M059J (cell line): ENCODE data around the gene DICER1. TPM values are rescaled to one million over a fixed set of nuclear protein-coding genes. Genes with fewer than 3 reads are reported as not detected.

Experiments used
- DNase-seq: peaks from one replicate; pipeline ENCODE4 v3.0.0-alpha.2; 2012; ENCODE audit warnings: low read depth
- total RNA-seq: library from RNA; depleted of rRNA; stranded (reverse); fragments of >200 nt; shearing (Covaris generic); gene quantifications from 2 replicates; pipeline ENCODE4 v1.2.3, GENCODE V29; 2014; rRNA removed

The DICER1 gene
- total RNA-seq, 1 experiment from 2014 or later = 13.2 TPM

DNA sequence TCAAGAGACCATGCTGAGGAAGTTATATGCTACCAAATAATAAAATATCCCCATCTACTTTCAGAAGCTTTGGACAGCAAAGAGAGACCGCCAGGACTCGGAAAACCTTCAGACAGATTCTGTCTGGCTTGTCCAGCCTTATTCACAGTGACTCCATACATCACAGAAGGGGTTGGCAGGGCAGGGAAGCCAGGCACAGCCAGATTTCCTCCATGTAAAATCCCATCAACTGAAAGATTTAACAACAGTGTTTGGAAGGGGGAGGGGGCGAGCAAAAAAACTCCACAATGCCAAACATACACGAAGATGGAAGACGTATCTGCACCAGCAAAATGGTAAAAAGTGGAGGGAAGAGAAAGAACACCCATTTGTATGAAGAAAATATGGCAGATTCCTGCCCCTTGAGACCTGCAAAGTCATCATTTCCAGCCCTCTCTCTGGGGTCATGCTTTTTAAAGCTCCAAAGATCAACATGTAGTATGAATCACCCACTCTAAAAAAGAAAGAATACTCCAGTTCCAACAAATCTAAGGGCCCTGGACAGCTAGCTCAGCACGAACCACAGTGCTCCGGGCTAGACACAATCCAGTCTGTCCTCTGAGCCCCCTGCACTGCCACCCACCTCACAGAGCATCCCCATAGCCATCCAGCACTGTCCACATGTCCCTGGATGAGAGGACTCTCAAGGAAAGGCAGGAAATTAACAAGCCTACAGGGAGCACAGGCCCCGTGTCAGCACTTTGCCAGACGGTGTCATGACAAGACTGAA is 116.4 kb downstream of the DICER1 start:
- DNase-seq = peak; percentile 2

DNA sequence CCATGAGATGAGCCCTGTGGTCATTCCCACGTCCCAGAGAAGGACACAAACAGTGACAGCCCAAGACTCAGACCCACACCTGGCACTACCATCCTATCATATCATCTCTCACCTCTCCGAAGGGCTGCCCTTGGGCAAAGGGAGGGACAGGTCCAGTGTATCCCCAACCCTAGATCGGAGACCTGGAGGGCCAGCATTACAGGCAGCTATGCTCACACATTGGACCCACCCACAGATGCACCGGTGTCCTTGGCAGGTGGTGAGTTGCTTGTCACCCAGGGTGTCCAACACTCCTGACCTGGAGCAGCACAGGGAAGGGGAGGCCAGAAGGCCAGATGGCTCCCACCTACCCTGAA is 117.4 kb downstream of the DICER1 start:
- no peak for DNase-seq

DNA sequence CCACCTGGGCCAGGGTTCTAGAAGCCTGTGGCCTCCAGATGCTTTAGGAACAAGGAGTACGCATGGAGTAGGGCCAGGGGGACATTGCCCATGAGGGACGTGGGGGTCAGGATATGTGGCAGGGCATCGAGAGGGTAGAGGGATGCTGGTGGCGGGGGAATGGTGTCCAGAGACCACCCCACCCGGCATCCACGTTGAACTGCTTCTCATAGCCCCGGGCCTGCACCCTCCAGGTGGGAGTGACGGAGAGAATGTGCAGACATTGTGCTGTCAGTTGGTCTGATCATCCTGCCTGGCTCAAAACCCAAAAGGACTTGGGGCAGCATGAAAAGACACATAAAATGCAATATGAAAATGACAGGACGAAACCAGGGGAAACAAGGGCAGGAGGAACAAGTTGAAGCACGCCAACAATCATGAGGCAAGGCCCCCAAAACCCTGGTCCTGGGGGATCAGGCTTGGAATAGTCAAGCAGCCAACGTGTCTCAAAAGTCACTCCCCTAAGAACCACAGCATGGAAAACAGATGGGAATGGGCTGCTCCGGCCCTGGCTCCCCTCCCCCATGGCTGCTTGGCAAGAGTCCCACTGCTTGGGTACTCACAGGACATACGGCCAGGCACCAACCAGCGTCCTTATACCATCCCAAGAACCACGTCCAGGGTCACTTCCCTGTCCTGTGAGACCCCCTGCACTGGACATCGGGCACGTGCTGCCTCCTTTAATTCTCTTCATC is 117.9 kb downstream of the DICER1 start:
- DNase-seq = no peak

DNA sequence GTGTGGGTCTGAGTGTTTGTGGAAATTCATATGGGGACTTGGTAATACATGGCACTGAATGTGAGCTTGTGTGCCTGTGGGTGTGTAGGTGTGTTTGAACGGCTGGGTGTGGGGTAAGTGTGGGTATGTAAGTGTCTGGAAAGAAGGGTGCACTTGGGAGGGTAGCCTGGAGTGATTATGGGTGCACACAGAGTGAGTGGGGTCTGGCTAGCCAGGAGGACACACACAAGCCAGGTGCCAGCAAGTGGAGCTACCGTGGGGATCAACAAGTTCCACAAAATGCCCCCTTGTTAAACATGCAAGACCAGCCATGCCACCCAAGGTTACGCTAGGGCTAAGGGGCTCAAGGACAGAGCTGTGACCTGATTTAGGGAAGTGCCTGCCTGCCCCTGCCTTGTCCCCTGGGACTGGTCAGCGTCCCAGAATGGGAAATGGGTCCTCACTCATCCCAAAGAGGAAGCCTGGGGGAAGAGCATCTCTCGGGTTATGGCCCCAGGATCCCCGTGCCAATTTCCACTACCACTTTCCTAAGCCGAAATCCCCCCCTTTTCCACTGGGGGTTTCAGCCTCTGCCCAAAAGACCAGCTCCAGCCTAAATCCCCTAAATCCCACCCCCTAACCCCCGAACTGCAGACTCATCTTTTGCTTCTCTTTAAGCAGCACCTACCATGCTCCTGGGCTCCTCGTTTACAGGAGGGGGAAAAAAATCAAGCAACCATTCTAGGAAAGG is 118.6 kb downstream of the DICER1 start:
- DNase-seq = no peak

- no peak for DNase-seq
Measured at GRCh38 chr14:95037273-95037672, 120.1 kb downstream of the DICER1 start.

Other genes with a start within 250 kb of the DICER1 start
- 0.71 and 2.8 TPM in 2 replicates for gene CLMN, start 162.4 kb upstream of the DICER1 start, total RNA-seq